Esophagus squamous epithelium (tissue), 5 donors: ENCODE data around the gene CWC27. TPM values are rescaled to one million over a fixed set of nuclear protein-coding genes. Genes with fewer than 3 reads are reported as not detected.
"Not testable (repeated sequence)": the region's sequence is repeated elsewhere in the genome, so short reads cannot be mapped to it uniquely, and the experiment has no call there.

ENCODE experiments used
- DNase-seq: peaks from one replicate; lab custom pipeline; 2025; lab: John Stamatoyannopoulos, UW
- H3K27ac ChIP-seq, 4 donors: fragments of 200-600 bp; sonication (generic); one replicate each; pipeline ENCODE4 v1.5.1; 2016 to 2019; ENCODE audit warnings: mild to moderate bottlenecking in 1 of 4
- H3K27me3 ChIP-seq, 4 donors: fragments of 200-600 bp; sonication (generic); 1 replicate in 3 of 4; 2 replicates in 1 of 4; pipeline versions ENCODE4 v1.5.1 to v1.6.0; 2017 to 2021; ENCODE audit warnings: antibody characterized with exemption in 1 of 4
- H3K36me3 ChIP-seq, 3 donors: fragments of 200-600 bp; sonication (generic); one replicate each; pipeline ENCODE4 v1.5.1; 2016 to 2019
- H3K4me1 ChIP-seq, 3 donors: fragments of 200-600 bp; sonication (generic); one replicate each; pipeline ENCODE4 v1.5.1; 2017 to 2019
- H3K4me3 ChIP-seq, 4 donors: fragments of 200-600 bp; sonication (generic); 1 replicate in 3 of 4; 2 replicates in 1 of 4; pipeline ENCODE4 v1.5.1; 2016 to 2019; ENCODE audit warnings: mild to moderate bottlenecking in 2 of 4, moderate library complexity in 1 of 4
- H3K9me3 ChIP-seq, 3 donors: fragments of 200-600 bp; sonication (generic); one replicate each; pipeline ENCODE4 v1.5.1; 2016 to 2019
- POLR2A ChIP-seq, 4 donors: fragments of 450-650 bp; IDR thresholded peaks; one replicate each; pipeline ENCODE4 v1.6.1; 2017; ENCODE audit warnings: antibody characterized with exemption in 4 of 4, mild to moderate bottlenecking in 4 of 4, moderate library complexity in 3 of 4
- WGBS, 2 donors: methylation state at CpG; one replicate each; pipeline ENCODE4 v1.1.5; 2018; 5-methylcytosine and 5-hydroxymethylcytosine counted together
- intact Hi-C: fragments of 100-400 bp; cut with DNase I; formaldehyde crosslinking; loops from one replicate; pipeline ENCODE4 v1.15.0; 2022
- total RNA-seq, 4 donors: library from RNA; depleted of rRNA; stranded (reverse); fragments of >200 nt; gene quantifications; one replicate each; pipeline ENCODE4 v1.1.0, GENCODE V29; 2016
- TF ChIP-seq, protein P1 (sequence below), 6 experiments: fragments of 450-650 bp in 4 of 6; fragments of 200-600 bp in 2 of 6; sonication (generic) in 2 of 6; IDR thresholded peaks; one replicate each; pipeline ENCODE4 v1.5.1; 2016 to 2019; ENCODE audit warnings: antibody characterized with exemption in 6 of 6, mild to moderate bottlenecking in 4 of 6, moderate library complexity in 4 of 6
- donor health status: DM: yes; HTN: yes; CAD: no.

The CWC27 gene
- total RNA-seq, 4 donors from 2014 or later = 9.9 to 15.6 (median 12.1) TPM

- H3K9me3 ChIP-seq = no peaks in the 10 kb centered on the region
- H3K36me3 ChIP-seq = peaks cover 0 to 80% (median 0%) of the 10 kb centered on the region in 3 donors
- no peak for DNase-seq
- H3K4me3 ChIP-seq = no peak overlapping the region
- intact Hi-C loops = no loop called here
- H3K27me3 ChIP-seq = no peaks in the 10 kb centered on the region
- H3K4me1 ChIP-seq = no peaks in the 10 kb centered on the region
- no peak overlapping the region for H3K27ac ChIP-seq
- no peak for TF ChIP-seq POLR2A (IDR thresholded peaks at IDR 0.05)
- TF ChIP-seq, protein P1, sequence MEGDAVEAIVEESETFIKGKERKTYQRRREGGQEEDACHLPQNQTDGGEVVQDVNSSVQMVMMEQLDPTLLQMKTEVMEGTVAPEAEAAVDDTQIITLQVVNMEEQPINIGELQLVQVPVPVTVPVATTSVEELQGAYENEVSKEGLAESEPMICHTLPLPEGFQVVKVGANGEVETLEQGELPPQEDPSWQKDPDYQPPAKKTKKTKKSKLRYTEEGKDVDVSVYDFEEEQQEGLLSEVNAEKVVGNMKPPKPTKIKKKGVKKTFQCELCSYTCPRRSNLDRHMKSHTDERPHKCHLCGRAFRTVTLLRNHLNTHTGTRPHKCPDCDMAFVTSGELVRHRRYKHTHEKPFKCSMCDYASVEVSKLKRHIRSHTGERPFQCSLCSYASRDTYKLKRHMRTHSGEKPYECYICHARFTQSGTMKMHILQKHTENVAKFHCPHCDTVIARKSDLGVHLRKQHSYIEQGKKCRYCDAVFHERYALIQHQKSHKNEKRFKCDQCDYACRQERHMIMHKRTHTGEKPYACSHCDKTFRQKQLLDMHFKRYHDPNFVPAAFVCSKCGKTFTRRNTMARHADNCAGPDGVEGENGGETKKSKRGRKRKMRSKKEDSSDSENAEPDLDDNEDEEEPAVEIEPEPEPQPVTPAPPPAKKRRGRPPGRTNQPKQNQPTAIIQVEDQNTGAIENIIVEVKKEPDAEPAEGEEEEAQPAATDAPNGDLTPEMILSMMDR (IDR thresholded peaks at IDR 0.05) = no peak
- 86 to 88% methylated on average over 2 of the region's 2 CpGs for WGBS, 2 donors
These were observed 37.8 kb downstream of the CWC27 start for GRCh38 chr5:64806537-64806936.

- intact Hi-C loops = no loop called here
- no peak for TF ChIP-seq POLR2A (IDR thresholded peaks at IDR 0.05)
- TF ChIP-seq, protein P1 (IDR thresholded peaks at IDR 0.05) = no peak
- no peak for DNase-seq
- no peaks in the 10 kb centered on the region for H3K4me1 ChIP-seq
- H3K36me3 ChIP-seq = peaks cover 0 to 70% (median 0%) of the 10 kb centered on the region in 3 donors
- no peaks in the 10 kb centered on the region for H3K9me3 ChIP-seq
- WGBS, 2 donors = 81 to 85% methylated on average over 5 of the region's 5 CpGs
- no peak overlapping the region for H3K27ac ChIP-seq
- no peaks in the 10 kb centered on the region for H3K27me3 ChIP-seq
- no peak overlapping the region for H3K4me3 ChIP-seq
These were observed 38.8 kb downstream of the CWC27 start for GRCh38 chr5:64807520-64807919.

GRCh38 chr5:64811050-64811640 lies 42.4 kb downstream of the CWC27 start:
- 81 to 83% methylated on average over 1 of the region's 1 CpG for WGBS, 2 donors
- Histone ChIP-seq H3K36me3 (peaks cover 0 to 40% (median 0%) of the 10 kb centered on the region in 3 donors), H3K4me3 (no peak overlapping the region), H3K4me1 (no peaks in the 10 kb centered on the region), H3K9me3 (no peaks in the 10 kb centered on the region), H3K27ac (no peak overlapping the region), H3K27me3 (no peaks in the 10 kb centered on the region)
- no peak for DNase-seq
- intact Hi-C loops = loop anchor here (10.0 kb wide), 2 partner anchors 144 to 674 kb away; partner anchors contain the start of gene ADAMTS6
- no peak for TF ChIP-seq POLR2A (IDR thresholded peaks at IDR 0.05)
- TF ChIP-seq, protein P1 (IDR thresholded peaks at IDR 0.05) = peak in 5 of 6 experiments; percentile 40 to 77 (median 62)

- intact Hi-C loops = loop anchor here (10.0 kb wide), 2 partner anchors 141 to 671 kb away; partner anchors contain the start of gene ADAMTS6
- WGBS, 2 donors = 58 to 81% methylated on average over 2 of the region's 2 CpGs
- Histone ChIP-seq H3K36me3 (peaks cover 0 to 22% (median 0%) of the 10 kb centered on the region in 3 donors), H3K4me3 (no peak overlapping the region), H3K9me3 (no peaks in the 10 kb centered on the region), H3K27ac (no peak overlapping the region), H3K4me1 (peaks cover 0 to 6% (median 0%) of the 10 kb centered on the region in 3 donors), H3K27me3 (no peaks in the 10 kb centered on the region)
- TF ChIP-seq, protein P1 (IDR thresholded peaks at IDR 0.05) = no peak
- no peak for TF ChIP-seq POLR2A (IDR thresholded peaks at IDR 0.05)
- DNase-seq = no peak
These were observed 45.3 kb downstream of the CWC27 start for GRCh38 chr5:64814073-64814472.

DNA sequence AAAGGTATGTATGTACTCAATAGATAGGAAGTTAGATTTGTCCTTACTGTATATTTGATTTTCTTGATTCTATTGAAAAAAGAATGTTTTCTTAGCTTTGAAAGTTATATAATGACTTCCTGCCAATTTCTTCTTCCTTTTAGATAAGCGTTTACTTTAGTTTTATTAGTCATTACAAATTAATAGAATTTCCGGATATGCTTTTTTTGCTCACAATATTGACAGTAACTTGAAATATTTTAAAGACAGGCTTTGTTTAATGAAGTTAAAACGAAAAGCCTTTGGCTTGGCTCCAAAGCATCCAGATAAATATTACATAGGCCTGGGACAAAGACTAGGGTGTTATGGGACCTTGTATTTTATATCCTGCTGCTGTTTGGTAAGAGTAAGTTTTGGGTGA lies 49.5 kb downstream of the CWC27 start:
- TF ChIP-seq, protein P1 (IDR thresholded peaks at IDR 0.05) = no peak
- TF ChIP-seq POLR2A (IDR thresholded peaks at IDR 0.05) = no peak
- H3K27me3 ChIP-seq = no peaks in the 10 kb centered on the region
- DNase-seq = no peak
- H3K36me3 ChIP-seq = peaks cover 0 to 14% (median 0%) of the 10 kb centered on the region in 3 donors
- H3K4me3 ChIP-seq = no peak overlapping the region
- WGBS, 2 donors = 23 to 42% methylated on average over 3 of the region's 3 CpGs
- H3K4me1 ChIP-seq = peaks cover 0 to 8% (median 0%) of the 10 kb centered on the region in 3 donors
- H3K27ac ChIP-seq = no peak overlapping the region
- intact Hi-C loops = loop anchor here (10.0 kb wide), 2 partner anchors 137 to 667 kb away; partner anchors contain the start of gene ADAMTS6
- no peaks in the 10 kb centered on the region for H3K9me3 ChIP-seq

DNA sequence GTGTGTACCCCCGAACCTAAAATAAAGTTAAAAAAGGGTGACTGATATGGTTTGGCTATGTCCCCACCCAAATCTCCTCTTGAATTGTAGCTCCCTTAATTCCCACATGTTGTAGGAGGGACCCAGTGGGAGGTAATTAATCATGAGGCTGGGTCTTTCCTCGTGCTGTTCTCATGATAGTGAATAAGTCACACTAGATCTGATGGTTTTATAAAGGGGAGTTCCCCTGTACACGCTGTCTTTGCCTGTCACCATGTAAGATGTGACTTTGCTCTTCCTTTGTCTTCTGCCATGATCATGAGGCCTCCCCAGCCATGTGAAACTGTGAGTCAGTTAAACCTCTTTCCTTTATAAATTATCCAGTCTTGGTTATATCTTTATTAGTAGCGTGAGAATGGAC lies 50.6 kb downstream of the CWC27 start:
- not testable (repeated sequence) for DNase-seq, H3K4me3 ChIP-seq, H3K27ac ChIP-seq, H3K27me3 ChIP-seq, H3K9me3 ChIP-seq
- 71 to 91% methylated on average over 4 of the region's 4 CpGs for WGBS, 2 donors
- Histone ChIP-seq H3K4me1 (peaks cover 0 to 11% (median 0%) of the 10 kb centered on the region in 3 donors), H3K36me3 (peaks cover 0 to 14% (median 0%) of the 10 kb centered on the region in 3 donors)
- intact Hi-C loops = loop anchor here (10.0 kb wide), 2 partner anchors 135 to 665 kb away; partner anchors contain the start of gene ADAMTS6
